Fibroblast of peridontal ligament (primary cell): Measurements from ENCODE around the gene RAB1B.
"Not testable (repeated sequence)": the region's sequence is repeated elsewhere in the genome, so short reads cannot be mapped to it uniquely, and the experiment has no call there.

Source experiments
- DNase-seq: peaks from one replicate; pipeline ENCODE4 v3.0.0-alpha.2; 2010; ENCODE audit errors: extremely low read depth

RAB1B gene

GRCh38 chr11:66267379-66268243, 828 bp upstream of the RAB1B start:
- DNase-seq = peak; percentile 77

- DNase-seq = peak; percentile 43
Measured at GRCh38 chr11:66268952-66269905, 790 bp downstream of the RAB1B start.

- no peak for DNase-seq
Measured at GRCh38 chr11:66271816-66272215, 3.4 kb downstream of the RAB1B start.

- no peak for DNase-seq
Measured at GRCh38 chr11:66272596-66272995, 4.2 kb downstream of the RAB1B start.

- DNase-seq = no peak
Measured at GRCh38 chr11:66274219-66274618, 5.8 kb downstream of the RAB1B start.

GRCh38 chr11:66275396-66275795, 7.0 kb downstream of the RAB1B start:
- DNase-seq = no peak

- no peak for DNase-seq
Measured at GRCh38 chr11:66275984-66276612, 7.7 kb downstream of the RAB1B start.

- DNase-seq = not testable (repeated sequence)
Measured at GRCh38 chr11:66276619-66277018, 8.2 kb downstream of the RAB1B start.

- not testable (repeated sequence) for DNase-seq
Measured at GRCh38 chr11:66277064-66277463, 8.6 kb downstream of the RAB1B start.

GRCh38 chr11:66277471-66278362, 9.3 kb downstream of the RAB1B start, which contains the start of gene CNIH2:
Gene CNIH2 (plus strand): TSS chr11:66278175. CDS start chr11:66278457, 282 bp downstream.
- no peak for DNase-seq

- no peak for DNase-seq
Measured at GRCh38 chr11:66278363-66279091, 10.1 kb downstream of the RAB1B start.

- no peak for DNase-seq
Measured at GRCh38 chr11:66279092-66279734, 10.8 kb downstream of the RAB1B start.

- no peak for DNase-seq
Measured at GRCh38 chr11:66280428-66280827, 12.0 kb downstream of the RAB1B start.

- no peak for DNase-seq
Measured at GRCh38 chr11:66281001-66281400, 12.6 kb downstream of the RAB1B start.

GRCh38 chr11:66281776-66282467, 13.5 kb downstream of the RAB1B start:
- no peak for DNase-seq

GRCh38 chr11:66282468-66283455, 14.3 kb downstream of the RAB1B start:
- DNase-seq = peak; percentile 87

- no peak for DNase-seq
Measured at GRCh38 chr11:66283461-66284105, 15.1 kb downstream of the RAB1B start.
